GM23338 (cell line): ENCODE results near the gene F13B. TPM values are rescaled to one million over a fixed set of nuclear protein-coding genes. Genes with fewer than 3 reads are reported as not detected.

Source experiments
- ATAC-seq: fragments of 200-7000 bp; cut with Tn5 transposase; 3 replicates; pipeline ENCODE4 v1.9.1; 2020
- DNase-seq: peaks from one replicate; pipeline ENCODE4 v3.0.0-alpha.2; 2015; ENCODE audit warnings: low spot score
- H2AFZ ChIP-seq: fragments of 200-600 bp; sonication (generic); 2 replicates; pipeline ENCODE4 v1.8.0; 2016; ENCODE audit warnings: antibody characterized with exemption, mild to moderate bottlenecking, moderate library complexity
- H3F3A ChIP-seq: fragments of 200-600 bp; sonication (generic); replicated peaks from 2 replicates; pipeline ENCODE4 v1.8.0; 2017; ENCODE audit warnings: antibody characterized with exemption, mixed run types, low read depth
- H3K27ac ChIP-seq: fragments of 200-600 bp; sonication (generic); 2 replicates; pipeline ENCODE4 v1.6.1; 2016; ENCODE audit warnings: low read depth
- H3K27me3 ChIP-seq: fragments of 200-600 bp; sonication (generic); 2 replicates; pipeline ENCODE4 v1.8.0; 2016; ENCODE audit warnings: mild to moderate bottlenecking, mixed run types, moderate library complexity; ENCODE audit not compliant: insufficient read depth
- H3K36me3 ChIP-seq: fragments of 200-600 bp; sonication (generic); 2 replicates; pipeline ENCODE4 v1.8.0; 2016; ENCODE audit warnings: mild to moderate bottlenecking; ENCODE audit not compliant: insufficient read depth
- H3K4me1 ChIP-seq: fragments of 200-600 bp; sonication (generic); 2 replicates; pipeline ENCODE4 v1.8.0; 2016; ENCODE audit warnings: mild to moderate bottlenecking, moderate library complexity; ENCODE audit not compliant: insufficient read depth
- H3K4me2 ChIP-seq: fragments of 200-600 bp; sonication (generic); 2 replicates; pipeline ENCODE4 v1.7.1; 2017; ENCODE audit warnings: mixed run types
- H3K4me3 ChIP-seq: fragments of 200-600 bp; sonication (generic); 2 replicates; pipeline ENCODE4 v1.6.1; 2016; ENCODE audit warnings: mixed run types
- H3K79me2 ChIP-seq: fragments of 200-600 bp; sonication (generic); replicated peaks from 2 replicates; pipeline ENCODE4 v1.8.0; 2017; ENCODE audit warnings: mild to moderate bottlenecking; ENCODE audit not compliant: insufficient read depth
- H3K9me2 ChIP-seq: fragments of 200-600 bp; sonication (generic); 2 replicates; pipeline ENCODE4 v1.8.0; 2017; ENCODE audit not compliant: insufficient read depth
- H4K20me1 ChIP-seq: fragments of 200-600 bp; sonication (generic); replicated peaks from 2 replicates; pipeline ENCODE4 v1.8.0; 2017; ENCODE audit warnings: mild to moderate bottlenecking; ENCODE audit not compliant: insufficient read depth
- H3K27ac Mint-ChIP-seq: 2 replicates; pipeline ENCODE4 v1.8.0; 2020; ENCODE audit warnings: inconsistent platforms, mild to moderate bottlenecking, moderate library complexity, mixed read lengths
- H3K27me3 Mint-ChIP-seq: 3 replicates; pipeline ENCODE4 v1.8.0; 2022; ENCODE audit warnings: low read depth, mild to moderate bottlenecking, moderate library complexity, mixed read lengths, inconsistent platforms; ENCODE audit not compliant: insufficient read depth, poor library complexity
- H3K36me3 Mint-ChIP-seq: 3 replicates; pipeline ENCODE4 v1.8.0; 2021; ENCODE audit warnings: low read depth, mild to moderate bottlenecking, inconsistent platforms, moderate library complexity, mixed read lengths
- H3K4me1 Mint-ChIP-seq: 3 replicates; pipeline ENCODE4 v1.8.0; 2020; ENCODE audit warnings: mild to moderate bottlenecking, inconsistent platforms, mixed read lengths
- H3K4me3 Mint-ChIP-seq: 3 replicates; pipeline ENCODE4 v1.8.0; 2021; ENCODE audit warnings: moderate library complexity, mild to moderate bottlenecking, inconsistent platforms, mixed read lengths
- H3K9me3 Mint-ChIP-seq: 3 replicates; pipeline ENCODE4 v1.8.0; 2020; ENCODE audit warnings: moderate library complexity, mild to moderate bottlenecking, inconsistent platforms, mixed read lengths
- CREB1 ChIP-seq: fragments of 250-450 bp; sonication (Bioruptor Pico); IDR thresholded peaks from 2 replicates; pipeline ENCODE4 v1.5.0; 2020; ENCODE audit warnings: low read depth, mild to moderate bottlenecking, moderate library complexity
- EZH2phosphoT487 ChIP-seq: fragments of 200-600 bp; sonication (generic); IDR thresholded peaks from one replicate; pipeline ENCODE4 v1.8.1; 2018; ENCODE audit warnings: antibody characterized with exemption; ENCODE audit not compliant: unreplicated experiment
- JUNB ChIP-seq: IDR thresholded peaks from one replicate; pipeline ENCODE4 v1.6.1; 2016; ENCODE audit warnings: antibody characterized with exemption; ENCODE audit not compliant: unreplicated experiment
- NANOG ChIP-seq: IDR thresholded peaks from 2 replicates; pipeline ENCODE4 v1.6.1; 2016; ENCODE audit warnings: antibody characterized with exemption, borderline replicate concordance
- STAT1 ChIP-seq: IDR thresholded peaks from one replicate; pipeline ENCODE4 v1.6.1; 2016; ENCODE audit warnings: antibody characterized with exemption; ENCODE audit not compliant: unreplicated experiment
- polyA plus RNA-seq: library from polyadenylated mRNA; unstranded; fragments of >200 nt; fragmentation: Nextera tagmentation; extraction: Ambion mirVana; gene quantifications from 2 replicates; pipeline ENCODE4 v1.2.1, GENCODE V29; 2016
- total RNA-seq: library from RNA; depleted of rRNA; stranded (reverse); fragments of >200 nt; shearing (Covaris generic); gene quantifications from 2 replicates; pipeline ENCODE4 v1.2.3, GENCODE V29; 2014
- TF ChIP-seq, protein P1 (sequence below), 2 experiments: fragments of 200-600 bp in 1 of 2; sonication (generic) in 1 of 2; conservative IDR thresholded peaks; 2 replicates each; pipeline versions ENCODE4 v1.5.1 to v1.6.1; 2016 to 2017; ENCODE audit warnings: antibody characterized with exemption in 2 of 2, low read depth in 2 of 2, mild to moderate bottlenecking in 2 of 2, moderate library complexity in 1 of 2
- TF ChIP-seq, protein P2 (sequence below): IDR thresholded peaks from one replicate; pipeline ENCODE4 v1.6.1; 2018; ENCODE audit warnings: antibody characterized with exemption; ENCODE audit not compliant: unreplicated experiment
- TF ChIP-seq, protein P3 (sequence below): IDR thresholded peaks from 2 replicates; pipeline ENCODE4 v1.6.1; 2016; ENCODE audit warnings: antibody characterized with exemption
- TF ChIP-seq, protein P4 (sequence below): fragments of 250-450 bp; sonication (Bioruptor Pico); IDR thresholded peaks from 2 replicates; pipeline ENCODE4 v1.5.0; 2020; ENCODE audit warnings: mild to moderate bottlenecking, moderate library complexity

Gene F13B
- total and polyA plus RNA-seq, 2 experiments from 2014 or later = not detected

DNA sequence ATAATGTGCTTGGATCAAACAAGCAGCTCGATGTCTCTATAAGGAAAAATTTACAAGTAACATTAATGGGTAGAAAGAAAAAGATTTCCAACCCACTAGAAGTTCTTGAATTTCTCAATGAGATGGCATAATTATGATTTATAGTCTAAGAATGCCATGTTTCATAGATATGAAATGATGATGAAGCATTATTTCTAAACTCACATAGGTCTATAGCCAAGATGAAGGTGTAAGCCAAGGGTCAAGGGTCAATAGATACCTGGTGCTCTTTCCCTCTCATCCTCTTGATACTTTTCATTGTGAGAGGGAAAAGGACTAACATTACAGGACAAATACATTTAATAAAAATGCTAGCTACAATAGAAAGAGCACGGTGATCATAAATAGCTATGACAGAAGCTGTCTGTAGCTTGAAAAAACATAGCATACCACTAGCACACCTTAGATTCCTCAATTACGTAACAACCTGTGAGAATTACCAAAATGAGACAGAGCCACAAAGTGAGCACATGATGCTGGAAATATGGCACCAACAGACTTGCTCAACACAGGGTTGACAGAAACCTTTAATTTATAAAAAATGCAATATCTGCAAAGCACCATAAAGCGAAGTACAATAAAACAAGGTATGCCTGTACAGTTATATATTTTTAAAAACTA, 26.3 kb upstream of the F13B start:
- no peaks in the 10 kb centered on the region for H3K27me3 ChIP-seq
- no peaks in the 10 kb centered on the region for H3K4me1 Mint-ChIP-seq
- no peaks in the 10 kb centered on the region for H3K9me3 Mint-ChIP-seq
- no peak overlapping the region for H3K4me2 ChIP-seq
- no peak overlapping the region for H3K4me3 Mint-ChIP-seq
- peaks cover 46% of the 10 kb centered on the region; the same call in 2 of the 3 replicates for H3K36me3 Mint-ChIP-seq
- no peak overlapping the region for H2AFZ ChIP-seq
- H4K20me1 ChIP-seq = no peaks in the 10 kb centered on the region
- DNase-seq (no peak), ATAC-seq (no peak)
- no peaks in the 10 kb centered on the region for H3K27me3 Mint-ChIP-seq
- TF ChIP-seq EZH2phosphoT487 (no peak), NANOG (no peak), JUNB (no peak), CREB1 (CRISPR knock-in tag) (no peak), STAT1 (no peak)
- TF ChIP-seq, protein P1, sequence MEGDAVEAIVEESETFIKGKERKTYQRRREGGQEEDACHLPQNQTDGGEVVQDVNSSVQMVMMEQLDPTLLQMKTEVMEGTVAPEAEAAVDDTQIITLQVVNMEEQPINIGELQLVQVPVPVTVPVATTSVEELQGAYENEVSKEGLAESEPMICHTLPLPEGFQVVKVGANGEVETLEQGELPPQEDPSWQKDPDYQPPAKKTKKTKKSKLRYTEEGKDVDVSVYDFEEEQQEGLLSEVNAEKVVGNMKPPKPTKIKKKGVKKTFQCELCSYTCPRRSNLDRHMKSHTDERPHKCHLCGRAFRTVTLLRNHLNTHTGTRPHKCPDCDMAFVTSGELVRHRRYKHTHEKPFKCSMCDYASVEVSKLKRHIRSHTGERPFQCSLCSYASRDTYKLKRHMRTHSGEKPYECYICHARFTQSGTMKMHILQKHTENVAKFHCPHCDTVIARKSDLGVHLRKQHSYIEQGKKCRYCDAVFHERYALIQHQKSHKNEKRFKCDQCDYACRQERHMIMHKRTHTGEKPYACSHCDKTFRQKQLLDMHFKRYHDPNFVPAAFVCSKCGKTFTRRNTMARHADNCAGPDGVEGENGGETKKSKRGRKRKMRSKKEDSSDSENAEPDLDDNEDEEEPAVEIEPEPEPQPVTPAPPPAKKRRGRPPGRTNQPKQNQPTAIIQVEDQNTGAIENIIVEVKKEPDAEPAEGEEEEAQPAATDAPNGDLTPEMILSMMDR (conservative IDR thresholded peaks at IDR 0.05; ENCODE audit: low read depth in 2 of 2) = no peak
- TF ChIP-seq, protein P2, sequence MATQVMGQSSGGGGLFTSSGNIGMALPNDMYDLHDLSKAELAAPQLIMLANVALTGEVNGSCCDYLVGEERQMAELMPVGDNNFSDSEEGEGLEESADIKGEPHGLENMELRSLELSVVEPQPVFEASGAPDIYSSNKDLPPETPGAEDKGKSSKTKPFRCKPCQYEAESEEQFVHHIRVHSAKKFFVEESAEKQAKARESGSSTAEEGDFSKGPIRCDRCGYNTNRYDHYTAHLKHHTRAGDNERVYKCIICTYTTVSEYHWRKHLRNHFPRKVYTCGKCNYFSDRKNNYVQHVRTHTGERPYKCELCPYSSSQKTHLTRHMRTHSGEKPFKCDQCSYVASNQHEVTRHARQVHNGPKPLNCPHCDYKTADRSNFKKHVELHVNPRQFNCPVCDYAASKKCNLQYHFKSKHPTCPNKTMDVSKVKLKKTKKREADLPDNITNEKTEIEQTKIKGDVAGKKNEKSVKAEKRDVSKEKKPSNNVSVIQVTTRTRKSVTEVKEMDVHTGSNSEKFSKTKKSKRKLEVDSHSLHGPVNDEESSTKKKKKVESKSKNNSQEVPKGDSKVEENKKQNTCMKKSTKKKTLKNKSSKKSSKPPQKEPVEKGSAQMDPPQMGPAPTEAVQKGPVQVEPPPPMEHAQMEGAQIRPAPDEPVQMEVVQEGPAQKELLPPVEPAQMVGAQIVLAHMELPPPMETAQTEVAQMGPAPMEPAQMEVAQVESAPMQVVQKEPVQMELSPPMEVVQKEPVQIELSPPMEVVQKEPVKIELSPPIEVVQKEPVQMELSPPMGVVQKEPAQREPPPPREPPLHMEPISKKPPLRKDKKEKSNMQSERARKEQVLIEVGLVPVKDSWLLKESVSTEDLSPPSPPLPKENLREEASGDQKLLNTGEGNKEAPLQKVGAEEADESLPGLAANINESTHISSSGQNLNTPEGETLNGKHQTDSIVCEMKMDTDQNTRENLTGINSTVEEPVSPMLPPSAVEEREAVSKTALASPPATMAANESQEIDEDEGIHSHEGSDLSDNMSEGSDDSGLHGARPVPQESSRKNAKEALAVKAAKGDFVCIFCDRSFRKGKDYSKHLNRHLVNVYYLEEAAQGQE = no peak
- TF ChIP-seq, protein P3, sequence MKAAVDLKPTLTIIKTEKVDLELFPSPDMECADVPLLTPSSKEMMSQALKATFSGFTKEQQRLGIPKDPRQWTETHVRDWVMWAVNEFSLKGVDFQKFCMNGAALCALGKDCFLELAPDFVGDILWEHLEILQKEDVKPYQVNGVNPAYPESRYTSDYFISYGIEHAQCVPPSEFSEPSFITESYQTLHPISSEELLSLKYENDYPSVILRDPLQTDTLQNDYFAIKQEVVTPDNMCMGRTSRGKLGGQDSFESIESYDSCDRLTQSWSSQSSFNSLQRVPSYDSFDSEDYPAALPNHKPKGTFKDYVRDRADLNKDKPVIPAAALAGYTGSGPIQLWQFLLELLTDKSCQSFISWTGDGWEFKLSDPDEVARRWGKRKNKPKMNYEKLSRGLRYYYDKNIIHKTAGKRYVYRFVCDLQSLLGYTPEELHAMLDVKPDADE = no peak
- H3K4me1 ChIP-seq = no peaks in the 10 kb centered on the region
- no peak overlapping the region for H3K4me3 ChIP-seq
- H3K27ac ChIP-seq = no peak overlapping the region
- H3K9me2 ChIP-seq = no peaks in the 10 kb centered on the region
- H3K79me2 ChIP-seq = no peaks in the 10 kb centered on the region
- H3K36me3 ChIP-seq = peaks cover 40% of the 10 kb centered on the region; the same call in 1 of the 2 replicates
- H3K27ac Mint-ChIP-seq = no peak overlapping the region
- H3F3A ChIP-seq = no peaks in the 10 kb centered on the region

DNA sequence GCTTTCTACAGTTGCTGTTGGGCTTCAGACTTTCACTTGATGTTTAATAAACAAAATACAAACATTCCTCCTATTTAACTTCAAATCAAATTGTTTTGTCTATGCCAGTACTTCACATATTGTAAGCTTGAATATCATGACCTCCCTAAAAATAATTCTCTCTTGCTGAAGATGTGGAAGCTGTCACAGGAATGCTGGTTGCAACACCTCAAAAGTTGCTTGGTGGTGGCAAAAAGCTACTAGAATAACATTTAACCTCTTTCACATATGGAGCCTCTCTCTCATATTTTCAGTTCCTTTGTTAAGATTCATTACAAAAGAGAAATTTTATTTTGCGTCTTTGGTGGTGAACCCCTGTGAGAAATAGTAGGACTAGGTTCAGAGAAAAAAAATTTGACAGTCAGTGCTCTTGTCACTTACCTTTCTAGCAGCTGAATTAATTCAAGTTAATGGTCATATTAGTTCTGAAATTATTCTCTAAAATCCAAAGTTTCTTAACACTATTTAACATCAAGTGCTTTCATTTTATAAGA, 25.5 kb upstream of the F13B start:
- Histone ChIP-seq H3K27ac (no peak overlapping the region), H4K20me1 (no peaks in the 10 kb centered on the region), H3K4me3 (no peak overlapping the region), H3K4me2 (no peak overlapping the region), H3K36me3 (peaks cover 46% of the 10 kb centered on the region), H3F3A (no peaks in the 10 kb centered on the region), H2AFZ (no peak overlapping the region), H3K79me2 (no peaks in the 10 kb centered on the region), H3K4me1 (no peaks in the 10 kb centered on the region), H3K9me2 (no peaks in the 10 kb centered on the region), H3K27me3 (no peaks in the 10 kb centered on the region)
- Mint-ChIP-seq H3K4me1 (no peaks in the 10 kb centered on the region), H3K27ac (no peak overlapping the region), H3K4me3 (no peak overlapping the region), H3K36me3 (peaks cover 54% of the 10 kb centered on the region), H3K9me3 (no peaks in the 10 kb centered on the region), H3K27me3 (no peaks in the 10 kb centered on the region)
- ATAC-seq = no peak
- no peak for DNase-seq
- TF ChIP-seq, protein P4, sequence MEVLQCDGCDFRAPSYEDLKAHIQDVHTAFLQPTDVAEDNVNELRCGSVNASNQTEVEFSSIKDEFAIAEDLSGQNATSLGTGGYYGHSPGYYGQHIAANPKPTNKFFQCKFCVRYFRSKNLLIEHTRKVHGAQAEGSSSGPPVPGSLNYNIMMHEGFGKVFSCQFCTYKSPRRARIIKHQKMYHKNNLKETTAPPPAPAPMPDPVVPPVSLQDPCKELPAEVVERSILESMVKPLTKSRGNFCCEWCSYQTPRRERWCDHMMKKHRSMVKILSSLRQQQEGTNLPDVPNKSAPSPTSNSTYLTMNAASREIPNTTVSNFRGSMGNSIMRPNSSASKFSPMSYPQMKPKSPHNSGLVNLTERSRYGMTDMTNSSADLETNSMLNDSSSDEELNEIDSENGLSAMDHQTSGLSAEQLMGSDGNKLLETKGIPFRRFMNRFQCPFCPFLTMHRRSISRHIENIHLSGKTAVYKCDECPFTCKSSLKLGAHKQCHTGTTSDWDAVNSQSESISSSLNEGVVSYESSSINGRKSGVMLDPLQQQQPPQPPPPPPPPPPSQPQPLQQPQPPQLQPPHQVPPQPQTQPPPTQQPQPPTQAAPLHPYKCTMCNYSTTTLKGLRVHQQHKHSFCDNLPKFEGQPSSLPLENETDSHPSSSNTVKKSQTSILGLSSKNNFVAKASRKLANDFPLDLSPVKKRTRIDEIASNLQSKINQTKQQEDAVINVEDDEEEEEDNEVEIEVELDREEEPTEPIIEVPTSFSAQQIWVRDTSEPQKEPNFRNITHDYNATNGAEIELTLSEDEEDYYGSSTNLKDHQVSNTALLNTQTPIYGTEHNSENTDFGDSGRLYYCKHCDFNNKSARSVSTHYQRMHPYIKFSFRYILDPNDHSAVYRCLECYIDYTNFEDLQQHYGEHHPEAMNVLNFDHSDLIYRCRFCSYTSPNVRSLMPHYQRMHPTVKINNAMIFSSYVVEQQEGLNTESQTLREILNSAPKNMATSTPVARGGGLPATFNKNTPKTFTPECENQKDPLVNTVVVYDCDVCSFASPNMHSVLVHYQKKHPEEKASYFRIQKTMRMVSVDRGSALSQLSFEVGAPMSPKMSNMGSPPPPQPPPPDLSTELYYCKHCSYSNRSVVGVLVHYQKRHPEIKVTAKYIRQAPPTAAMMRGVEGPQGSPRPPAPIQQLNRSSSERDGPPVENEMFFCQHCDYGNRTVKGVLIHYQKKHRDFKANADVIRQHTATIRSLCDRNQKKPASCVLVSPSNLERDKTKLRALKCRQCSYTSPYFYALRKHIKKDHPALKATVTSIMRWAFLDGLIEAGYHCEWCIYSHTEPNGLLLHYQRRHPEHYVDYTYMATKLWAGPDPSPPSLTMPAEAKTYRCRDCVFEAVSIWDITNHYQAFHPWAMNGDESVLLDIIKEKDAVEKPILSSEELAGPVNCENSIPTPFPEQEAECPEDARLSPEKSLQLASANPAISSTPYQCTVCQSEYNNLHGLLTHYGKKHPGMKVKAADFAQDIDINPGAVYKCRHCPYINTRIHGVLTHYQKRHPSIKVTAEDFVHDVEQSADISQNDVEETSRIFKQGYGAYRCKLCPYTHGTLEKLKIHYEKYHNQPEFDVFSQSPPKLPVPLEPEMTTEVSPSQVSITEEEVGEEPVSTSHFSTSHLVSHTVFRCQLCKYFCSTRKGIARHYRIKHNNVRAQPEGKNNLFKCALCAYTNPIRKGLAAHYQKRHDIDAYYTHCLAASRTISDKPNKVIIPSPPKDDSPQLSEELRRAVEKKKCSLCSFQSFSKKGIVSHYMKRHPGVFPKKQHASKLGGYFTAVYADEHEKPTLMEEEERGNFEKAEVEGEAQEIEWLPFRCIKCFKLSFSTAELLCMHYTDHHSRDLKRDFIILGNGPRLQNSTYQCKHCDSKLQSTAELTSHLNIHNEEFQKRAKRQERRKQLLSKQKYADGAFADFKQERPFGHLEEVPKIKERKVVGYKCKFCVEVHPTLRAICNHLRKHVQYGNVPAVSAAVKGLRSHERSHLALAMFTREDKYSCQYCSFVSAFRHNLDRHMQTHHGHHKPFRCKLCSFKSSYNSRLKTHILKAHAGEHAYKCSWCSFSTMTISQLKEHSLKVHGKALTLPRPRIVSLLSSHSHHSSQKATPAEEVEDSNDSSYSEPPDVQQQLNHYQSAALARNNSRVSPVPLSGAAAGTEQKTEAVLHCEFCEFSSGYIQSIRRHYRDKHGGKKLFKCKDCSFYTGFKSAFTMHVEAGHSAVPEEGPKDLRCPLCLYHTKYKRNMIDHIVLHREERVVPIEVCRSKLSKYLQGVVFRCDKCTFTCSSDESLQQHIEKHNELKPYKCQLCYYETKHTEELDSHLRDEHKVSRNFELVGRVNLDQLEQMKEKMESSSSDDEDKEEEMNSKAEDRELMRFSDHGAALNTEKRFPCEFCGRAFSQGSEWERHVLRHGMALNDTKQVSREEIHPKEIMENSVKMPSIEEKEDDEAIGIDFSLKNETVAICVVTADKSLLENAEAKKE = no peak
